HepG2 (cell line): ENCODE results near the gene ZSWIM8. TPM values are rescaled to one million over a fixed set of nuclear protein-coding genes. Genes with fewer than 3 reads are reported as not detected.

ENCODE experiments used
- CHD4 ChIP-seq: fragments of 200-600 bp; sonication (generic); IDR thresholded peaks from 2 replicates; pipeline ENCODE4 v1.7.0; 2017; ENCODE audit warnings: mild to moderate bottlenecking, low read length, borderline replicate concordance
- HNRNPH1 ChIP-seq: fragments of 200-400 bp; formaldehyde crosslinking; optimal IDR thresholded peaks from 2 replicates; pipeline ENCODE3; 2017; ENCODE audit warnings: mild to moderate bottlenecking, low read depth, low read length
- HOXD1 ChIP-seq: sonication (generic); formaldehyde crosslinking; IDR thresholded peaks from 2 replicates; pipeline ENCODE4 v1.5.0; 2020; ENCODE audit warnings: missing genetic modification reagents
- JARID2 ChIP-seq: sonication (generic); formaldehyde crosslinking; IDR thresholded peaks from 2 replicates; pipeline ENCODE4 v1.8.1; 2023; ENCODE audit warnings: missing genetic modification reagents, inconsistent platforms; ENCODE audit not compliant: insufficient replicate concordance
- MIER3 ChIP-seq: IDR thresholded peaks from 2 replicates; pipeline ENCODE4 v1.6.1; 2016; ENCODE audit warnings: missing compliant biosample characterization, borderline replicate concordance
- NFE2L1 ChIP-seq: sonication (generic); formaldehyde crosslinking; IDR thresholded peaks from 2 replicates; pipeline ENCODE4 v1.4.0; 2020; ENCODE audit warnings: missing genetic modification reagents, mild to moderate bottlenecking, borderline replicate concordance
- NPAS2 ChIP-seq: sonication (generic); formaldehyde crosslinking; IDR thresholded peaks from 2 replicates; pipeline ENCODE4 v1.8.0; 2022; ENCODE audit warnings: mild to moderate bottlenecking, missing genetic modification reagents, borderline replicate concordance
- NR2C2 ChIP-seq: sonication (generic); formaldehyde crosslinking; IDR thresholded peaks from 2 replicates; pipeline ENCODE4 v1.4.0; 2020; ENCODE audit warnings: missing genetic modification reagents, mild to moderate bottlenecking, moderate library complexity, borderline replicate concordance
- SMAD9 ChIP-seq: sonication (generic); formaldehyde crosslinking; IDR thresholded peaks from 2 replicates; pipeline ENCODE4 v1.5.1; 2020; ENCODE audit warnings: mild to moderate bottlenecking, missing genetic modification reagents
- XBP1 ChIP-seq: sonication (generic); formaldehyde crosslinking; IDR thresholded peaks from 2 replicates; pipeline ENCODE4 v1.5.0; 2020; ENCODE audit warnings: missing genetic modification reagents
- ZNF124 ChIP-seq: sonication (generic); formaldehyde crosslinking; IDR thresholded peaks from 2 replicates; pipeline ENCODE4 v1.4.0; 2020; ENCODE audit warnings: missing genetic modification reagents
- ZNF3 ChIP-seq: IDR thresholded peaks from 2 replicates; pipeline ENCODE4 v1.7.0; 2017; ENCODE audit warnings: inconsistent platforms
- ZNF331 ChIP-seq: sonication (generic); formaldehyde crosslinking; IDR thresholded peaks from 2 replicates; pipeline ENCODE4 v1.4.0; 2020; ENCODE audit warnings: missing genetic modification reagents
- ZNF496 ChIP-seq: sonication (generic); formaldehyde crosslinking; IDR thresholded peaks from 2 replicates; pipeline ENCODE4 v1.8.1; 2023; ENCODE audit warnings: mild to moderate bottlenecking, moderate library complexity, missing genetic modification reagents; ENCODE audit not compliant: insufficient replicate concordance
- ZNF75D ChIP-seq: sonication (generic); formaldehyde crosslinking; IDR thresholded peaks from 2 replicates; pipeline ENCODE4 v1.8.1; 2023; ENCODE audit warnings: missing genetic modification reagents, mild to moderate bottlenecking, borderline replicate concordance
- polyA plus RNA-seq, 8 experiments: library from polyadenylated mRNA; depleted of rRNA in 3 of 8; stranded (reverse) in 7 of 8; unstranded in 1 of 8; fragments of >200 nt; fragmentation: Illumina TruSeq in 4 of 8; extraction: Trizol in 4 of 8; gene quantifications; 2 replicates each; pipeline versions ENCODE4 v1.2.1 to v1.2.3, GENCODE V29; 2011 to 2016; ENCODE audit warnings: low read depth in 4 of 8, missing spikeins in 1 of 8, mixed read lengths in 1 of 8; ENCODE audit not compliant: insufficient read depth in 1 of 8
- total RNA-seq, 5 experiments: library from RNA; depleted of rRNA; stranded (reverse); fragments of >200 nt; fragmentation: Illumina TruSeq; extraction: Trizol; gene quantifications; 2 replicates each; pipeline ENCODE4 v1.2.3, GENCODE V29; 2016; ENCODE audit warnings: low read depth in 1 of 5
- TF ChIP-seq, protein P1 (sequence below): sonication (generic); formaldehyde crosslinking; IDR thresholded peaks from 2 replicates; pipeline ENCODE4 v1.4.0; 2020; ENCODE audit warnings: missing genetic modification reagents, mild to moderate bottlenecking, borderline replicate concordance
- TF ChIP-seq, protein P2 (sequence below): sonication (generic); formaldehyde crosslinking; IDR thresholded peaks from 2 replicates; pipeline ENCODE4 v1.5.0; 2020; ENCODE audit warnings: mild to moderate bottlenecking, missing genetic modification reagents
- TF ChIP-seq, protein P3 (sequence below): sonication (generic); formaldehyde crosslinking; IDR thresholded peaks from 2 replicates; pipeline ENCODE4 v1.5.1; 2020; ENCODE audit warnings: missing genetic modification reagents, mild to moderate bottlenecking, borderline replicate concordance
- TF ChIP-seq, protein P4 (sequence below): sonication (generic); formaldehyde crosslinking; IDR thresholded peaks from 2 replicates; pipeline ENCODE4 v1.4.0; 2020; ENCODE audit warnings: missing genetic modification reagents
- TF ChIP-seq, protein P5 (sequence below): sonication (generic); formaldehyde crosslinking; IDR thresholded peaks from 2 replicates; pipeline ENCODE4 v1.8.1; 2023; ENCODE audit warnings: mild to moderate bottlenecking, missing genetic modification reagents

ZSWIM8 gene
- total and polyA plus RNA-seq, 2 of the 13 experiments (the other 11 are each of a cell fraction or from before 2014, with no cell fraction given), result 39.9 to 98.2 TPM

DNA sequence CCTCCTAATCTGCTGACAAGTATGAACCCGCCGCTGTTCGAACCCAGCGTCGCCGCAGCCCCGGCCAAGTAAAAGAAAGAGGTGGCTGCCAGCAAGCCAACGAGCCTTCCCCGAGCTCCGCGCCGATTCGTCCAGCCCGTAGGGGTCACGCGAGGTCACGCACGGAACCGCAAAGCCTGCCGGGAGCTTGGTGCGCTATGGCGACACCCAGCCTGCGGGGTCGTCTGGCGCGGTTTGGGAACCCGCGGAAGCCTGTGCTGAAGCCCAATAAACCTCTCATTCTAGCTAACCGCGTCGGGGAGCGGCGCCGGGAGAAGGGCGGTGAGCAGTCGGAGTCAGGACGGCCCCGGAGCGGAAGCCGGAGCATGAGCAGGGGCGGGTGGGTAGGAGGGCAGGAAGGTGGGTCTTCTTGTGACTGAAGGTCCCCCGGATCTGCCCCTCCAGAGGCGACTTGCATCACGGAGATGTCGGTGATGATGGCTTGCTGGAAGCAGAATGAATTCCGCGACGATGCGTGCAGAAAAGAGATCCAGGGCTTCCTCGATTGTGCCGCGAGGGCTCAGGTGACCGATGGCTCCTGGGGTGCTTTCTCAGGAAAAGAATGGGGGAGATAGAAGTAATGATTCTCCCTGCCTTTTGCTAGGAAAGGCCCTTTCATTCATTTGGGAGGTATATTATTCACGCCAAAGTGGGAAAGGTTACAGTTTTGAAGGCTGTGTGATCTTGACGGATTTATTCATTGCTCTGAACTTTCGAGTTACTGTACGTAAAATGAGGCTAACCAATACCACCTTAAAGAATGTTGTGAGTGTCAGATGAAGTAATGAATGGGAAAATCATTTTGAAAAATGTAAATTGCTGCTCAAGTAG lies 3.3 kb upstream of the ZSWIM8 start, which contains the start of gene CHCHD1 (continued):
- TF ChIP-seq, protein P1, sequence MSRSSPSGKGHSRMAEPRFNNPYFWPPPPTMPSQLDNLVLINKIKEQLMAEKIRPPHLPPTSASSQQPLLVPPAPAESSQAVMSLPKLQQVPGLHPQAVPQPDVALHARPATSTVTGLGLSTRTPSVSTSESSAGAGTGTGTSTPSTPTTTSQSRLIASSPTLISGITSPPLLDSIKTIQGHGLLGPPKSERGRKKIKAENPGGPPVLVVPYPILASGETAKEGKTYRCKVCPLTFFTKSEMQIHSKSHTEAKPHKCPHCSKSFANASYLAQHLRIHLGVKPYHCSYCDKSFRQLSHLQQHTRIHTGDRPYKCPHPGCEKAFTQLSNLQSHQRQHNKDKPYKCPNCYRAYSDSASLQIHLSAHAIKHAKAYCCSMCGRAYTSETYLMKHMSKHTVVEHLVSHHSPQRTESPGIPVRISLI, result no peak
- TF ChIP-seq JARID2 (CRISPR knock-in tag) (no peak), NR2C2 (CRISPR knock-in tag) (peak; percentile 99), ZNF75D (CRISPR knock-in tag) (no peak), NFE2L1 (CRISPR knock-in tag) (no peak), NPAS2 (CRISPR knock-in tag) (no peak), ZNF496 (CRISPR knock-in tag) (no peak), CHD4 (no peak), HNRNPH1 (no peak), SMAD9 (CRISPR knock-in tag) (no peak; the same call in 1 of the 2 replicates), ZNF124 (CRISPR knock-in tag) (peak; percentile 47; the same call in 1 of the 2 replicates), HOXD1 (CRISPR knock-in tag) (peak; percentile 71; the same call in 1 of the 2 replicates), MIER3 (CRISPR knock-in tag) (peak; percentile 40; the same call in 1 of the 2 replicates), ZNF331 (CRISPR knock-in tag) (no peak), XBP1 (CRISPR knock-in tag) (no peak), ZNF3 (CRISPR knock-in tag) (no peak)
- TF ChIP-seq, protein P2, sequence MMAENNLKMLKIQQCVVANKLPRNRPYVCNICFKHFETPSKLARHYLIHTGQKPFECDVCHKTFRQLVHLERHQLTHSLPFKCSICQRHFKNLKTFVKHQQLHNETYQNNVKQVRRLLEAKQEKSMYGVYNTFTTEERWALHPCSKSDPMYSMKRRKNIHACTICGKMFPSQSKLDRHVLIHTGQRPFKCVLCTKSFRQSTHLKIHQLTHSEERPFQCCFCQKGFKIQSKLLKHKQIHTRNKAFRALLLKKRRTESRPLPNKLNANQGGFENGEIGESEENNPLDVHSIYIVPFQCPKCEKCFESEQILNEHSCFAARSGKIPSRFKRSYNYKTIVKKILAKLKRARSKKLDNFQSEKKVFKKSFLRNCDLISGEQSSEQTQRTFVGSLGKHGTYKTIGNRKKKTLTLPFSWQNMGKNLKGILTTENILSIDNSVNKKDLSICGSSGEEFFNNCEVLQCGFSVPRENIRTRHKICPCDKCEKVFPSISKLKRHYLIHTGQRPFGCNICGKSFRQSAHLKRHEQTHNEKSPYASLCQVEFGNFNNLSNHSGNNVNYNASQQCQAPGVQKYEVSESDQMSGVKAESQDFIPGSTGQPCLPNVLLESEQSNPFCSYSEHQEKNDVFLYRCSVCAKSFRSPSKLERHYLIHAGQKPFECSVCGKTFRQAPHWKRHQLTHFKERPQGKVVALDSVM (CRISPR knock-in tag), result no peak
- TF ChIP-seq, protein P3, sequence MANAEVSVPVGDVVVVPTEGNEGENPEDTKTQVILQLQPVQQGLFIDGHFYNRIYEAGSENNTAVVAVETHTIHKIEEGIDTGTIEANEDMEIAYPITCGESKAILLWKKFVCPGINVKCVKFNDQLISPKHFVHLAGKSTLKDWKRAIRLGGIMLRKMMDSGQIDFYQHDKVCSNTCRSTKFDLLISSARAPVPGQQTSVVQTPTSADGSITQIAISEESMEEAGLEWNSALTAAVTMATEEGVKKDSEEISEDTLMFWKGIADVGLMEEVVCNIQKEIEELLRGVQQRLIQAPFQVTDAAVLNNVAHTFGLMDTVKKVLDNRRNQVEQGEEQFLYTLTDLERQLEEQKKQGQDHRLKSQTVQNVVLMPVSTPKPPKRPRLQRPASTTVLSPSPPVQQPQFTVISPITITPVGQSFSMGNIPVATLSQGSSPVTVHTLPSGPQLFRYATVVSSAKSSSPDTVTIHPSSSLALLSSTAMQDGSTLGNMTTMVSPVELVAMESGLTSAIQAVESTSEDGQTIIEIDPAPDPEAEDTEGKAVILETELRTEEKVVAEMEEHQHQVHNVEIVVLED, result peak; percentile 99
- TF ChIP-seq, protein P4, sequence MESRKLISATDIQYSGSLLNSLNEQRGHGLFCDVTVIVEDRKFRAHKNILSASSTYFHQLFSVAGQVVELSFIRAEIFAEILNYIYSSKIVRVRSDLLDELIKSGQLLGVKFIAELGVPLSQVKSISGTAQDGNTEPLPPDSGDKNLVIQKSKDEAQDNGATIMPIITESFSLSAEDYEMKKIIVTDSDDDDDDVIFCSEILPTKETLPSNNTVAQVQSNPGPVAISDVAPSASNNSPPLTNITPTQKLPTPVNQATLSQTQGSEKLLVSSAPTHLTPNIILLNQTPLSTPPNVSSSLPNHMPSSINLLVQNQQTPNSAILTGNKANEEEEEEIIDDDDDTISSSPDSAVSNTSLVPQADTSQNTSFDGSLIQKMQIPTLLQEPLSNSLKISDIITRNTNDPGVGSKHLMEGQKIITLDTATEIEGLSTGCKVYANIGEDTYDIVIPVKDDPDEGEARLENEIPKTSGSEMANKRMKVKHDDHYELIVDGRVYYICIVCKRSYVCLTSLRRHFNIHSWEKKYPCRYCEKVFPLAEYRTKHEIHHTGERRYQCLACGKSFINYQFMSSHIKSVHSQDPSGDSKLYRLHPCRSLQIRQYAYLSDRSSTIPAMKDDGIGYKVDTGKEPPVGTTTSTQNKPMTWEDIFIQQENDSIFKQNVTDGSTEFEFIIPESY (CRISPR knock-in tag), result no peak
- TF ChIP-seq, protein P5, sequence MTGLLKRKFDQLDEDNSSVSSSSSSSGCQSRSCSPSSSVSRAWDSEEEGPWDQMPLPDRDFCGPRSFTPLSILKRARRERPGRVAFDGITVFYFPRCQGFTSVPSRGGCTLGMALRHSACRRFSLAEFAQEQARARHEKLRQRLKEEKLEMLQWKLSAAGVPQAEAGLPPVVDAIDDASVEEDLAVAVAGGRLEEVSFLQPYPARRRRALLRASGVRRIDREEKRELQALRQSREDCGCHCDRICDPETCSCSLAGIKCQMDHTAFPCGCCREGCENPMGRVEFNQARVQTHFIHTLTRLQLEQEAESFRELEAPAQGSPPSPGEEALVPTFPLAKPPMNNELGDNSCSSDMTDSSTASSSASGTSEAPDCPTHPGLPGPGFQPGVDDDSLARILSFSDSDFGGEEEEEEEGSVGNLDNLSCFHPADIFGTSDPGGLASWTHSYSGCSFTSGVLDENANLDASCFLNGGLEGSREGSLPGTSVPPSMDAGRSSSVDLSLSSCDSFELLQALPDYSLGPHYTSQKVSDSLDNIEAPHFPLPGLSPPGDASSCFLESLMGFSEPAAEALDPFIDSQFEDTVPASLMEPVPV (CRISPR knock-in tag), result no peak
